ENCODE measurements around the gene COBL.

The COBL gene

DNA sequence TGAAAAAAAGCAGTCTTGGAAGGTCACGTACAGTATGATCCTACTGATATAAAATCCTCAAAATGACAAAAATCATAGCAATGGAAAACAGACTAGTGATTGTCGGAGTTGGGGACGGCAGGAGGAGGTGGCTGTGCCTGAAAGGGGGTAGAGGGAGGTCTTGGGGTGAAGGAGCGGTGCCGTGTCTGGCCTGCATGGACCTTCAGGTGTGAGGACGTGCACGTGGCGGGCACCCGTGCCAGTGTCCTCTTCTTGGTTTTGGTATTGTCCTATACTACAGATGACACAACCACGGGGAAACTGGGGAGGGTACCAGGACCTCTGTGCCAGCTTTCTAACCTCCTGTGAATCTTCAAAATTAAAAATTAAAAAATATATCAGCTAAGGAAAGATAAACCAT, 73.0 kb downstream of the COBL start:
- H3K36me3 Mint-ChIP-seq (ENCODE audit: low read depth) = no peaks in the 10 kb centered on the region
- H3K27me3 Mint-ChIP-seq (ENCODE audit: low read depth) = peaks cover 6% of the 10 kb centered on the region
- TF ChIP-seq, protein P1, sequence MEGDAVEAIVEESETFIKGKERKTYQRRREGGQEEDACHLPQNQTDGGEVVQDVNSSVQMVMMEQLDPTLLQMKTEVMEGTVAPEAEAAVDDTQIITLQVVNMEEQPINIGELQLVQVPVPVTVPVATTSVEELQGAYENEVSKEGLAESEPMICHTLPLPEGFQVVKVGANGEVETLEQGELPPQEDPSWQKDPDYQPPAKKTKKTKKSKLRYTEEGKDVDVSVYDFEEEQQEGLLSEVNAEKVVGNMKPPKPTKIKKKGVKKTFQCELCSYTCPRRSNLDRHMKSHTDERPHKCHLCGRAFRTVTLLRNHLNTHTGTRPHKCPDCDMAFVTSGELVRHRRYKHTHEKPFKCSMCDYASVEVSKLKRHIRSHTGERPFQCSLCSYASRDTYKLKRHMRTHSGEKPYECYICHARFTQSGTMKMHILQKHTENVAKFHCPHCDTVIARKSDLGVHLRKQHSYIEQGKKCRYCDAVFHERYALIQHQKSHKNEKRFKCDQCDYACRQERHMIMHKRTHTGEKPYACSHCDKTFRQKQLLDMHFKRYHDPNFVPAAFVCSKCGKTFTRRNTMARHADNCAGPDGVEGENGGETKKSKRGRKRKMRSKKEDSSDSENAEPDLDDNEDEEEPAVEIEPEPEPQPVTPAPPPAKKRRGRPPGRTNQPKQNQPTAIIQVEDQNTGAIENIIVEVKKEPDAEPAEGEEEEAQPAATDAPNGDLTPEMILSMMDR (IDR thresholded peaks at IDR 0.05; ENCODE audit: unreplicated experiment in 3 of 3) = no peak
- H3K4me1 Mint-ChIP-seq = peaks cover 28% of the 10 kb centered on the region
- no peak overlapping the region for H3K27ac Mint-ChIP-seq
- no peak overlapping the region for H3K4me3 Mint-ChIP-seq
- H3K9me3 Mint-ChIP-seq = no peaks in the 10 kb centered on the region

DNA sequence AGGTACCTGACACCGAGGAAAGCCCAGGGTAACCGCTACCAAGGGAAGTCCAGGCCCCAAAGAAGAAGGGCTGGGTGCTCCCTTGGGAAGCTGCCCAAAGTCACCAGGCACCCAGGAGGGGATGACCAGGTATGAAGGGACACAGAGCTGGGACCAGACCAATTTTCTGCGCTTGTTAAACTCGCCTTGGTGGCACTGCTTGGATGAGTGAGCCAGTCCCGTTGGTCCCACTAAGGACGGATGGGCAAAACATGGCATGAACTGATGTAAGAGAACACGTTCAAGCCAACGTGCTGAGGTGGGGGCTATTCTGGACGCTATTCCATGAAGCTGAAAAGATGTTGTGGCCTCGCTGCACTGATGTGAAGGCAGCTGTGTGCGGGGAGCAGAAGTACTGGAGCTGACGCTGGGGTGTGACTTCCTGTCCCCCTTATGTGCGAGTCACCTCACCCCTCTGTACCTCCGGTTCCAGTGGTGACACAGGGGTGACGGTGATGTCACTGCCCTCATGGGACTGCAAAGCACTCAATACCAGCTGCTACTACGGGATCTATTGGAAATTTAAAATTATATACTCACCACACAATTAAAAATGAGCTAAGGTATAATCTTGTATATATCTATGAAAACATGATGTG, 73.6 kb downstream of the COBL start:
- no peak overlapping the region for H3K4me3 Mint-ChIP-seq
- no peaks in the 10 kb centered on the region for H3K36me3 Mint-ChIP-seq (ENCODE audit: low read depth)
- H3K27ac Mint-ChIP-seq = no peak overlapping the region
- H3K9me3 Mint-ChIP-seq = no peaks in the 10 kb centered on the region
- H3K4me1 Mint-ChIP-seq = peaks cover 34% of the 10 kb centered on the region
- TF ChIP-seq, protein P1 (IDR thresholded peaks at IDR 0.05; ENCODE audit: unreplicated experiment in 3 of 3) = no peak
- H3K27me3 Mint-ChIP-seq (ENCODE audit: low read depth) = peaks cover 6% of the 10 kb centered on the region

DNA sequence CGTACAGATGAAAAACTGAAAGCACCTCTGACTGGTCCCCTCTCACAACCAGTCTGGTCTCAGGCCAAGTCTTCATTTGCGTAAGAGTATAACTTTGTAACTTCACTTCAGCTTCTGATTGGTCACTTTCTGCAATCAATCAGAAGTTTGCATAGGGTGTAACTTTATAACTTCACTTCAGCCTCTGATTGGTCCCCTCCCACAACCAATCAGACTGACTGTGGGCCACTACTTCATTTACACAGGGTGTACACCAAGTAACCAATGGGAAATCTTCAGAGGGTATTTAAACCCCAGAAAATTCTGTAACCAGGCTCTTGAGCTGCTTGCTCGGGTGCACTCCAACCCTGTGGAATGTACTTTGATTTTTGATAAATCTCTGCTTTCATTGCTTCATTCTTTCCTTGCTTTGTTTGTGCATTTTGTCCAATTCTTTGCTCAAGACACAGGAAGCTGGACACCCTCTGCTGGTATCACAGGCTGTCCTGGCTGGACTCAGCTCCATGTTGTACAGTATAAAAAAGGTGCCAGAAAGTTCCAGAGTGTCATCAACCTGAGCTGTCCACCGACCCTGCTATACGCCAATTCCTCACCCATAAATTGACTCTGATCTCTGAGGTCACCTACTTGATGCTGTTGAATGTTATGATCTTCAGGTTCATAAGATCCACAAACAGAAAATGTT, 74.5 kb downstream of the COBL start:
- H3K36me3 Mint-ChIP-seq (ENCODE audit: low read depth) = no peaks in the 10 kb centered on the region
- TF ChIP-seq, protein P1 (IDR thresholded peaks at IDR 0.05; ENCODE audit: unreplicated experiment in 3 of 3) = no peak
- no peak overlapping the region for H3K4me3 Mint-ChIP-seq
- peaks cover 34% of the 10 kb centered on the region for H3K4me1 Mint-ChIP-seq
- H3K9me3 Mint-ChIP-seq = no peaks in the 10 kb centered on the region
- H3K27ac Mint-ChIP-seq = no peak overlapping the region
- peaks cover 6% of the 10 kb centered on the region for H3K27me3 Mint-ChIP-seq (ENCODE audit: low read depth)

DNA sequence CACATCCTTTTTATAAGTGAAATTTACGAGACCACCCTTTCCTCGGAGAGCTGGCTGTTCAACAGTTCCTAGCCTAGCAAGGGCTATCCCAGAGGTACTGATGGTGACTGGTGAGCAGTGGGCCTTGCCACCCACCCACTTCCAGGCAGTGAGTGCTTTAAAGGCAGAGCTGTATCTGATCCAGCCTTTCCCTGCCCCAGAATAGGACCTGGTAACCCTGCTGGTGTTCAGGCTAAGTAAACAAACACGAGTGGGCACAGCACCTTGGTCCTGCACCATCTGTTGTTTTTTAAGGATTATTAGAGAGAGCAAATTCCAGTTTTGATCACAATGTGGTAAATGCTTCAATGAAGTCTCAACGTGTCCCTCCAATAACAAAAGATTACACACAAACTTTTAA, 75.7 kb downstream of the COBL start:
- H3K27me3 Mint-ChIP-seq (ENCODE audit: low read depth) = peaks cover 6% of the 10 kb centered on the region
- H3K27ac Mint-ChIP-seq = no peak overlapping the region
- no peak overlapping the region for H3K4me3 Mint-ChIP-seq
- TF ChIP-seq, protein P1 (IDR thresholded peaks at IDR 0.05; ENCODE audit: unreplicated experiment in 3 of 3) = no peak
- no peaks in the 10 kb centered on the region for H3K36me3 Mint-ChIP-seq (ENCODE audit: low read depth)
- H3K4me1 Mint-ChIP-seq = peaks cover 30% of the 10 kb centered on the region
- no peaks in the 10 kb centered on the region for H3K9me3 Mint-ChIP-seq

DNA sequence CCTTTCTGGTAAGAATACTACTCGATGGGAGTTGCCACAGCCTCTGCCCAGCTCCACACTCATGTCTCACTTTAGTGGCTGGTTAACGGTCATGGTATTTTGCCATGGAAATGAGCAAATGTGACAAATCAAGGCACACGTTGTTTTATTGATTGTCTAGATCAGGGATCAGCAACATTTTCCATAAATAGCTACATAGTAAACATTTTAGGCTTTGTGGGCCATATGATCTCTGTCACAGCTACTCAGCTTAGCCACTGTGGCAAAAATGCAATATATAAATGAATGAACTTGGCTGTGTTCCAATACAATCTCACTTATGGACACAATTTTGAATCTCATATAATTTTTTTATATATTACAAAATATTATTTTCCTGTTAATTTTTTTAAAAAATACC, 76.9 kb downstream of the COBL start:
- peaks cover 8% of the 10 kb centered on the region for H3K27me3 Mint-ChIP-seq (ENCODE audit: low read depth)
- H3K9me3 Mint-ChIP-seq = no peaks in the 10 kb centered on the region
- no peak overlapping the region for H3K27ac Mint-ChIP-seq
- H3K4me1 Mint-ChIP-seq = peaks cover 32% of the 10 kb centered on the region
- H3K4me3 Mint-ChIP-seq = no peak overlapping the region
- H3K36me3 Mint-ChIP-seq (ENCODE audit: low read depth) = no peaks in the 10 kb centered on the region
- TF ChIP-seq, protein P1 (IDR thresholded peaks at IDR 0.05; ENCODE audit: unreplicated experiment in 3 of 3) = no peak
